UCSD-AML1 (cell line): ENCODE results near the gene CASKIN2.
A peak's percentile ranks its signal among the peaks of the same experiment; 100 is the strongest.

Experiments
- DNase-seq: peaks from one replicate; lab custom pipeline; 2025; ENCODE audit not compliant: unreplicated experiment; lab: John Stamatoyannopoulos, UW

Gene CASKIN2, protein sequence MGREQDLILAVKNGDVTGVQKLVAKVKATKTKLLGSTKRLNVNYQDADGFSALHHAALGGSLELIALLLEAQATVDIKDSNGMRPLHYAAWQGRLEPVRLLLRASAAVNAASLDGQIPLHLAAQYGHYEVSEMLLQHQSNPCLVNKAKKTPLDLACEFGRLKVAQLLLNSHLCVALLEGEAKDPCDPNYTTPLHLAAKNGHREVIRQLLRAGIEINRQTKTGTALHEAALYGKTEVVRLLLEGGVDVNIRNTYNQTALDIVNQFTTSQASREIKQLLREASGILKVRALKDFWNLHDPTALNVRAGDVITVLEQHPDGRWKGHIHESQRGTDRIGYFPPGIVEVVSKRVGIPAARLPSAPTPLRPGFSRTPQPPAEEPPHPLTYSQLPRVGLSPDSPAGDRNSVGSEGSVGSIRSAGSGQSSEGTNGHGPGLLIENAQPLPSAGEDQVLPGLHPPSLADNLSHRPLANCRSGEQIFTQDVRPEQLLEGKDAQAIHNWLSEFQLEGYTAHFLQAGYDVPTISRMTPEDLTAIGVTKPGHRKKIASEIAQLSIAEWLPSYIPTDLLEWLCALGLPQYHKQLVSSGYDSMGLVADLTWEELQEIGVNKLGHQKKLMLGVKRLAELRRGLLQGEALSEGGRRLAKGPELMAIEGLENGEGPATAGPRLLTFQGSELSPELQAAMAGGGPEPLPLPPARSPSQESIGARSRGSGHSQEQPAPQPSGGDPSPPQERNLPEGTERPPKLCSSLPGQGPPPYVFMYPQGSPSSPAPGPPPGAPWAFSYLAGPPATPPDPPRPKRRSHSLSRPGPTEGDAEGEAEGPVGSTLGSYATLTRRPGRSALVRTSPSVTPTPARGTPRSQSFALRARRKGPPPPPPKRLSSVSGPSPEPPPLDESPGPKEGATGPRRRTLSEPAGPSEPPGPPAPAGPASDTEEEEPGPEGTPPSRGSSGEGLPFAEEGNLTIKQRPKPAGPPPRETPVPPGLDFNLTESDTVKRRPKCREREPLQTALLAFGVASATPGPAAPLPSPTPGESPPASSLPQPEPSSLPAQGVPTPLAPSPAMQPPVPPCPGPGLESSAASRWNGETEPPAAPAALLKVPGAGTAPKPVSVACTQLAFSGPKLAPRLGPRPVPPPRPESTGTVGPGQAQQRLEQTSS (N-terminal part only)

DNA sequence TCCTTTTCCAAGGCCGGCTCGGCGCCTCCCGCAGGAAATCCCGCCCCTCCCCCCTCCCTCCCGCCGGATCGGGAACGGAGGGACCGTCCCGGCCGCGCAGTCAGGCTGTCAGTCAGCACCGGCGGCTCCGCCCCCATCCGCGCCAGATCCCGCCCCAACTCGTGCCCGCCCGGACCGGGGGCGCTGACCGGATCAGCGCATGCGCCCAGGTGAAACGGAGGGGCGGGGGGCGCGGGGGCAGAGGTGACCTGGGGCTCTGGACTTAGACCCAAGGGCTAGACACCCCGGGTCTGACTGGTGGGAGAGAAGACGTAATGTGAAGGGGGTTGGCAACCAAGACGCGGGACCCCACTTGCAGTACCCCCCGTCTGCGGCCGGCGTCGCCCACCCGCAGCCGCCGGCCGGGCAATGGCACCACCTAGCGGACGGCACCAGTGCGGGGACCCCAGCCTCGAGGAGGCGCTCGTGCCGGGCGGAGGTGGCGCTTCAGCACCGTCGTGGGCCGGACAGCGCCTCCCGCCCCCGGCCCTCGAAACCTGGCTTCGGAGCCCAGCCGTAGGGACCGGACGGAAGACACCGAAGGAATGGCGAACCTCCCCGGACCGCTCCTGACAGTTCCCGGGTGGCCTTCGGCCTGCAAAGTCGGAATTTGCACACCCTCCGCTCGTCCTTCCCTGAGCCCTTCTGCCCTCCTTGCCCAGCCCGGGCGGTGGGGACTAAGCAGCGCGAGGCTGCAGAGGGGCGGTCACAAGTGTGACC is at the start of gene CASKIN2:
CASKIN2 (minus strand) TSS at position 42 of the 759 bp plus-strand sequence. CDS start 1,733 bp downstream, outside the sequence.
- DNase-seq: peak; percentile 93

DNA sequence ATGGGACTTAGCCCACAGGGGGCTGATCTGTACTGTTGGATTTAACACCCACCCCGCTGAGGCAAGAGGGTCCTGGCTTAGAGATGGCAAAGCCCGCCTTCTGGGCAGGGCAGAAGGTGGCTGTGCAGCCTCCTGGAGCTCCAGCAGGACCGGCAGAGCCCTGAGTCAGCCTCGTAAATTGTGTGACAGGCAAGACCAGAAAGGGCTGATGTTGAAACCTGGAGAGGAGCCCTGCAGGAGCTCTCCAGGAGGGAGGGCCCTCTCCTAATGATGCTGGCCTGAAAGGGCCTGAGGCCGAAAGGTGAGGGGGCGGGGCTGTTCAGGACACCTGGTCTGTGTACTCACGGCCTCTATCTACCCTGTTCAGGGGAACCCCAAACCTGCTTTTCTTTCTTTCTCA is 49.7 kb upstream of the CASKIN2 start:
- DNase-seq: no peak

DNA sequence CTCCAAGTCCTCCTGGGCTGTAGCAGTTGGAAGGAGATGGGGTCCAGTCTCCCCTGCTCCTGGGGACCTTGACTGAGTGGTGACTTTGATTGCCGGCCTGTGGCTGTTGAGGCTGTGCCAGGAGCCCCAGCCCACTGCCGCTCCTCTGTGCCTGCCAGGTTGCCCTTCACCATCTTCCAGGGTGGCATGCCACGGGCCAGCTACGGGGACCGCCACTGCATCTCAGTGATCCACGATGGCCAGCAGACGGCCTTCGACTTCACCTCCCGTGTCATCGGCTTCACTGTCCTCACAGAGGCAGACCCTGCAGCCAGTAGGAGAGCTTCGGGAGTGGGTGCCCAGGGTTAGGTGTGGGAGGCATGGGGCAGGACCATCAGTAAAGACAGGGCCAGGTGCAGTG is 48.9 kb upstream of the CASKIN2 start:
- DNase-seq: no peak

DNA sequence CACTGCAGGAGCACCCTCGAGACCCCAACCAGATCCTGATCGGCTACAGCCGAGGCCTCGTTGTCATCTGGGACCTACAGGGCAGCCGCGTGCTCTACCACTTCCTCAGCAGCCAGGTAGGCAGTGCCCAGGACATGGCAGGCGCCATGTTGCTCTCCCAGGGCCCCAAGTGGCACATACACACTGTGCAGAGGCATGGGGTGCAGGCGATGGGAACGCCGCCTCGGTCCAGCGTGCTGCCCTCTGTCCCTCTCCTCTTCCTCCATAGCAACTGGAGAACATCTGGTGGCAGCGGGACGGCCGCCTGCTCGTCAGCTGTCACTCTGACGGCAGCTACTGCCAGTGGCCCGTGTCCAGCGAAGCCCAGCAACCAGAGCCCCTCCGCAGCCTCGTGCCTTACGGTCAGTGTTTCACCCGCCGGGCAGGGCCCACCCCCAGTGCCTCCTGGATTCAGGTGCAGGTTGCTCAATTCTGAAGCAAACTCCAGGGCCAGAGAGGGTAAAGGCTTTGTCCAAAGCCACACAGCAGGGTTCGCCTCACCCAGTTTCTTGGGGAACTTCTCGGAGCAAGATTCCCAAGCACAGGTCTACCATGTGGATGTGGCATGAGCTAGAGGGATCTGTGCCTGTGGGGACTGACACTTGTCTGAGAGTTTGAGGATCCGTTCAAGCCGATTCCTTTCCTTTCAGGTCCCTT is 47.9 kb upstream of the CASKIN2 start:
- no peak for DNase-seq

DNA sequence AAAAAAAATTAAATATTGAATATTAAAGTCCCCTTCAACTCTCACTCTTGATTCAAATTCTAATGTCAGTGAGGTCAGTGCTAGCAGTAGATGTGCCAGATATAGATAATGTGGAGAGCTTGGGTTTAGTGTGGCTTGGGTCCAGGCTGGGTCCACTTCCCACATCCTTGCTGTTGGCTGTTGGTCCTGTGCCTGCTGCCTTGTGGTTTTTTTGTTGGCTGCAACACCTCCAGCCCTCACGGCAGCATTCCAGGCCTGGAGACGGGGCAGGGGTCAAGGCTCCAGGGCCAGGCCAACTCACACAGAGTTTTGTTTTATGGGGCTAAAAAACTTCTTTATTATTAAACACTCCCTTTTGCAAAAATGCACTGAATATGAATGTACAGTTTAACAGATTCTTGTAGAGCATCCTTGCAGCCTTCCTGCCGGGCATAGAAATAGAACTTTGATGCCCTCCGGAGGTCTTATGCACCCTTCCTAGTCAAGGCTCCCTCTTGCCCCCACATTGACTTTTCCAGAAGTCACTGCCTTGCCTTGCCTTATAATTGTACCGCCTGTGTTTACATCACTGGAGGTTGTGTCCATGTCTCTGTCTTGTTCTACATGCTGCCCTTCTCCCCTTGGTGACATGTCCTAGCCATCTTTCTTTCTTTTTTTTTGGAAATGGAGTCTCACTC is 46.7 kb upstream of the CASKIN2 start:
- DNase-seq: no peak

DNA sequence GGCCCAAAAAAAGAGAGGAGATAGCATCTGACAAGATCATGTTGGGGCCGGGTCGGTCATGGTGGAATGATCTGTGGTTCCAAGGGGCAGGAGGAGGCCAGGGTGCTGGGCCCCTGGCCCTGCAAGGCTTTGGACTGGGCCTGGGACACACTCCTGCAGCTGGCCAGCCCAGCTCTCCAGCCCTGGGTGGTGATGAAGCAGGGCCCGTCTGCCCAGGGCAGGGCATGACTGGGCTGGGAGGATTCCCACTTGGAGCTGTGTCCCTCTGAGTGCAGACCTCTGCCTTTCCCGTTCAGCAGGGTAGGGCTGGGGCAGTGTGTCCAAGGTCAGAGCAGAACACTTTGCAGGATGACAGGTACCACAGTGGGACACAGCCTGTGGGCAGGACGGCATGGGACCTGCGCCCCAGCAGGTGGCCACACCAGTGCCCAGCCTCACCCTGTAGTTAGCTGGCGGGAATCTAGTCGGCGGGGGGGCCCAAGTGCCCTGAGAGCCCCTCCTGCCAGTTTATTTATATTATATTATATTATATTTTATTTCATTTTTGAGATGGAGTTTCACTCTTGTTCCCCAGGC is 44.7 kb upstream of the CASKIN2 start:
- DNase-seq: no peak

DNA sequence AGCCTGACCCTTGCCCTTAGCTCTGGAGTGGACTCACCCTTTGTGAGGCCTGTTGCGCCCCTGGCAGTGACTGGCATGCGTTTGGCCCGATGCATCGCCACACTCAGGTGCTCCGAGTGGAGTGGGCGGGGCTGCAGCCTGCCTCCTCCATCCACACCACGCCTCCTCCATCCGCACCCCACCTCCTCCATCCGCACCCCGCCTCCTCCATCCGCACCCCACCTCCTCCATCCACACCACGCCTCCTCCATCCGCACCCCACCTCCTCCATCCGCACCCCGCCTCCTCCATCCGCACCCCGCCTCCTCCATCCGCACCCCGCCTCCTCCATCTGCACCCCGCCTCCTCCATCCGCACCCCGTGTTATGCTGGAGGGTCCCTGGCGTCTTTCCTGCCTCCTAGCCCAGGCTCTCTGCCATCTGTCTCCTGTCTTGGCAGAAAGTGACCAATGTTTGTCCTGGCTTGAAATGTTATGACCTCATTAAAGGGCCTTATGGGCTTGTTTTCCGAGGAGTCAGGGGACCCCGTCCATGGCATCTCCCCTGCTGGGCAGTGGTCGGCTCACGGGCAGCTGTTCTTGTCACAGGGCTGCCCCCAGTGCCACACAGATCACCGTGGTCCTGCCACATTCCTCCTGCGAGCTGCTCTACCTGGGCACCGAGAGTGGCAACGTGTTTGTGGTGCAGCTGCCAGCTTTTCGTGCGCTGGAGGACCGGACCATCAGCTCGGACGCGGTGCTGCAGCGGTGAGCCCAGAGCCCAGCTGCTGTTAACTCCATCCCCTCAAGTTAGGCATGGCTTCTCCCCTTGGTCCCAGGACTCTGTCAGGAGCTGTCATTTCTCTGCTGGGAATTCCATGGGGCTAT is 43.6 kb upstream of the CASKIN2 start:
- DNase-seq: no peak

DNA sequence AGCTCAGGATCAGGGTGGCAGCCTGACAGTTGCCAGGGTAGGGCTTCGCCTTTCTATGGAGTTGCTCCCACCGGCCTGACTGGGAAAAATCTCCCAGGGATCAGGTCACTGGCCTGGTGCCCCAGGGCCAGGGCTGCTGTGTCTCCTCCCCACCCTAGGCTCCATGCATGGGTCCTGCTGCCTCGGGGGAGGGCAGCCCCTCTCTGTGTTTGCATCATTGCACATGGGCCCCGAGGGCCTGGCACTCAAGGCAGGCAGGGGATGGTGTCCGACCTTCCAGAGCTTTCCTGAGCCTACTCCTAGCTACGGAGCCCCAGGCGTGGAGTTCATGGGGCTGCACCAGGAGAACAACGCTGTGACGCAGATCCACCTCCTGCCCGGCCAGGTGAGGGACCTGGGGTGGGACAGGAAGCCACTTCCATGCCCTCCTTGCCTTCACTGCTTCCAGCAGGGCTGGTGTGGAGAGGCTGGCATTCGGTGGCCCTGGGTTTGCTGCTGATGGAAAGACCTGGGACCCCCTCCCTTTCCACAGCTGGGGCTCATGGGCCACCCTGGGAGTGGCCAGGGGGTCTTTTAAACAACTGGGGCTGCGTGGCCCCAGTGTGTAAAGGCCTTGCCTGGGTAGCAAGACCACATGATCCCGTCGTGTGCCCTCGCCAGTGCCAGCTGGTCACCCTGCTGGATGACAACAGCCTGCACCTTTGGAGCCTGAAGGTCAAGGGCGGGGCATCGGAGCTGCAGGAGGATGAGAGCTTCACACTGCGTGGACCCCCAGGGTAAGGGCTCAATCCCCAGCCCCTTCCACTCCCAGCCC is 42.7 kb upstream of the CASKIN2 start:
- no peak for DNase-seq

DNA sequence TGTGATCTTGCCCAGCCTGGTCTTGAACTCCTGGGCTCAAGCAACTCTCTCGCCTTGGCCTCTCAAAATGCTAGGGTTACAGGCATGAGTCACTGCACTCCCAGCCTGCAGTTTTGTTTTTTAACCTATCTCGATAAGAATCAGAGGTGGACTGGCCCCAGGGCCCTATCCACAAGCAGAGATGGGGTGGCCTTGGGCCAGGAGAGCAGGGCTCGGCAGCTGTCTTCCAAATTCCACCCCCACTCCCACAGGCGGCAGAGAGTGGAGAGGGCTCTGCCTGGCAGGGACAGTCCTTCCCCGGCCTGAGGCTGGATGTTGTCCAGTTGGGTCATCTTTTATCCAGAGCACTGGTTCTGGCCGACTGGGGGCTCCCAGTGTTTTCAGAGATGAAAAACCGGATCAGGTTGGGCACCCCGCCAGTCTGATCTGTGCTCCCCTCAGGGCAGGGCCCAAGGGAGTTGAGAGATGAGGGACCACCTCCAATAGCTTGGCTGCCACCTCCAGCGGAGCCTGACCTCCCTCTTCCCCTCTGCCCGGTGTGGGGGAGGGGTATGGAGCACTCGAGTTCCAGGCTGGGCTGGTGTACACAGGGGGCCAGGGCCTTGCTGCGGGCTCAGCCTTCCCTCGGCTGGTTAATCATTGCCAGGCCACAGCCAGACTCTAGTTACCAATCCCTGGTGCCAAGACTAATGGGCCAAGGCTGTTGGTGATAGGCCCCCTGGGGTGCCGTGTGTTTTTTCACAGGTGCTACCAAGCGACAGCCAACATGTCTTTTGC is 41.9 kb upstream of the CASKIN2 start:
- DNase-seq: no peak

DNA sequence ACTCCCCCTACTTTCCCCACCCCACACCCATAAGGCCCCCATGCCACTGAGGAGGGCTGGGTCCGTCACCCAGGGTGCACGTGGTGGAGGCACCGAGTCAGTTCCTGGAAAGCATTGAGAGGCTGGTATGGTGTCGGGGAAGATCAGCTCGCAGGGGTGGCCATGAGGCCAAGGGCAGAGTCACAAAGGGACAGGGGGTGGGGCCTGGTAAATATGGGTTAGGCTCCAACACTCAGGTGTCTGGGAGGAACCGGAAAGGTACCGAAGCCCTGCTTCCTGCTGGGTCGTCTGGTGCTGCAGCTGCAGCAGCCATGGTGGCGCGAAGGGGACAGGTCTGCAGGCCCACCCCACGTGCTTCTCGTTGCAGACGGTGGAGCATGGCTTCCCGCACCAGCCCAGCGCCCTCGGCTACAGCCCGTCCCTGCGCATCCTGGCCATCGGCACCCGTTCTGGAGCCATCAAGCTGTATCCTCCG is 40.4 kb upstream of the CASKIN2 start:
- DNase-seq: no peak

DNA sequence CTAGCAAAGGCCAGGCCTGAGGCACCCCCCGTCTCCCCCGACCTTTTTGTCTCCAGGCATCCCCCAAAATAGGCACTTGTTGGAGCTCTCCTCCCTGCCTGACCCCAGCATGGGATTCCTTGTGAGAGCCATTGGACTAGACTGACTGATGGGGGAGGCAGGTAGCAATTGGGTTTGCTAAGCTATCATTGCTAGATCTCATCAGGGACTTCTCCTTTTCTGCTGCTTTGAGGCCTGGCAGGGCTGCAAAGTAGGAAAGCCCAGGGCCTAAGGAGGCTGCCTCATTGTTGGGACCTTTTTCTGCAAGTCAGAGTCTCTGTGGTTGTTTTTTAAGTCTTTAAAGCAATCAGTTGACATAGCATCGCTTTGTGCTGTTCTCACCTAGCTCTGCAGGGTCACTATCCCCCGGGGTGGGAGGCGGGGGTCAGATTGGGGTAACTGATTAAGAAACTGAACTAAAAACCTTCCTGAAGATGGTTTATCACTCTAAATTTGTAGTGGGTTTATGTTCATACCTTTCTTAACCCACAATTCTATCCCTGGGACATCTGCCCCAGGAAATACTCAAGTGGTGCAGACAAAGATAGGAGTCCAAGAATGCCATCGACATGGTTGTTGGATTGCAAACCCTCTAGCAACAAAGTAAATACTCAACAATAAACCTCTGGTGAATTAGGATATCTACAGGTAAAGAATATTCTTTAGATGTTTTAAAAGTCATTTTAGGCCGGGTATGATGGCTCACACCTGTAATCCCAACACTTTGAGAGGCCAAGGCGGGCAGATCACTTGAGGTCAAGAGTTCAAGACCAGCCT is 38.2 kb upstream of the CASKIN2 start:
- DNase-seq: no peak

DNA sequence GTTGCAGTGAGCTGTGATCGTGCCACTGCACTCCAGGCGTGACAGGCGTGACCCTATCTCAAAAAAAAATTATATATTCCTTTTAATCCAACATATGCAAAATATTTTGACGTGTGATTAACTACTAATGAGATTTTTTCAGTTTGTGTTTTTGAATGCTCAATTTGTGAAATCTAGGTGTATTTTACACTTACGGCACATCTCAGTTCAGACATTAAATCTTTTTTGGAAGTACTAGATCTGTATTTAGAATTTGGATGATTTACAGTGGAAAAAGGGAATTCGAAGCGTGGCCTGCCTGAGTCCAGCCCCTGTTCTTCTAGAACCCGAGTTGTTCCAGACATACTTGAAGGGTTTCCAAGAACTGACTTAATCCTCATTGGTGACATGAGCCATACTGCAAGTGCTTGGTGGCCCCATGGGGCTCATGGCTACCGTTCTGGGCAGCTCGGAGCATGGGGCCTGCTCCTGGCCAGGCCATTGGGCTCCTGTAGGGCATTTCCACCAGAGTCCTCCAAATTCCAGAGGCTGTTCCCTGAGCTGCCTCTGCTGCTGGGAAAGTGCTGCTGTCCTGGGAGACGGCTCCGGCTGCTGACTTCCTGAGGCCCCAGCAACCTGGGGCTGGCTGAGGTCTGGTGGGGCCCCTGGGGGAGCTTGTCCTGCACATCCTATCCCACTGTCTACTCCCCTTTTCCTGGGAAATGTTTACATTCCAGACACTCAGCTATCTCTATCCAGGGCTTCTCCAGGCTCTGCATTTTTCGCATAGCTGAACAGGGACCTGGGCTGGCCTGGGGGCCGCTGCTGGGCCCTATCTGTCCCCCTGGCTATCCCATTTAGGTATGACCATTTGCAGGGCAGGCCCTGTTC is 37.3 kb upstream of the CASKIN2 start:
- DNase-seq: no peak

DNA sequence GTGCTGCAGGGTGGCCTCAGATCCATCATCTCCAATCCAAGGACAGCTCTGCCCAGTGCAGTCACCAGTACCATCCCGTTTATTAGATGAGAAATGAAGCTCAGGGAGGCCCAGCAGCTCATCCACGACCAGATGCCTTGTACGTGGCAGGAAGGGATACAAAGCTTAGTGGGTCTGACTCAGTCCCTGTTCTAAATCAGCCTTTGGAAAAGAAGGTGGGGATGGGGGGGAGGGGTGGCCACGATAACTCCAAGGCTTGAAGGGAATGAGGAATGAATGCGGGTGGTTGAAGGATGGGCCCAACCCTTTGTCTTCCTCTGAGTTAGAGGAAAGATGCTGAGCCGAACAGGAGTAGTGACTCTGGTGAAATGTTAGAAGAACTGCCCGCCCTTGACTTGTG is 35.9 kb upstream of the CASKIN2 start:
- no peak for DNase-seq

DNA sequence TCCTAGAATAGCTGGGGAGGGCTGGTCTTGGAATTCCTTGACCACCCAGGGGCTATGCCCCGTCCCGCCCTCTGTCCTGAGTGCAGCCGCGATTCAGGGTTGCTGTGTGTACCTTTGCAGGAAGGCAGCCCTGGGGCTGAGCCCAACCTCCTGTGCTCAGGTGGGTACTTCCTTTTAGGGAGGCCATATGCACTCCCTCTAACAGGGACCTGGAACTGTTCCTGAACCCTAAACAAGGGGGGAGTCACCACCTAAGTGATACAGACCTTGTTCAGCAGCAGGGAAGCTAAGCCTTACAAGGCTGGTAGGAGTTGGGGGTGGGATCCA is 34.8 kb upstream of the CASKIN2 start:
- no peak for DNase-seq
